ENCODE measurements around the gene DGUOK. TPM values are rescaled to one million over a fixed set of nuclear protein-coding genes. Genes with fewer than 3 reads are reported as not detected.

DGUOK gene
- total and polyA plus RNA-seq, 4 donors, result 19.6 to 49.7 (median 28.3) TPM

DNA sequence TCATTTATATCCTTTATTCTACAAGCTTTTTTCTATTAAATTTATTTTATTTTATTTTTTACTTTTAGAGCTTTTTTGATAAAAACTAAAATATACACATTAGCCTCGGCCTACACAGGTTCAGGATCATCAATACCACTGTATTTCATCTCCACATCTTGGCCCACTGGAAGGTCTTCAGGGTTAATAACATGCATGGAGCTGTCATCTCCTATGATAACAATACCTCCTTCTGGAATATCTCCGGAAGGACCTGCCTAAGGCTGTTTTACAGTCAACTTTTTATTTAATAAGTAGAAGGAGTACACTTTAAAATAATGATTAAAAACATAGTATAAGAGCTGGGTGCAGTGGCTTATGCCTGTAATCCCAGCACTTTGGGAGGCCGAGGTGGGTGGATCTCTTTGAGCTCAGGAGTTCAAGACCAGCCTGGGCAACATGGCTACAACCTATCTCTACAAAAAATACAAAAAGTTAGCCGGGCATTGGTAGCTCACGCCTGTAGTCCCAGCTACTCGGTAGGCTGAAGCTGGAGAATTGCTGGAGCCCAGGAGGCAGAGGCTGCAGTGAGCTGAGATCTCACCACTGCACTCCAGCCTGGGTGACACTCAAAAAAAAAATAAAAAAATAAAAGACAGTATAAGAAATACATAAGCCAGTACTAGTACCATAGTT lies 15.7 kb upstream of the DGUOK start:
- H3K27me3 ChIP-seq (ENCODE audit: control insufficient read depth in 4 of 4, insufficient read depth in 4 of 4, low read length in 3 of 4), result no peaks in the 10 kb centered on the region
- no peak overlapping the region for H3K9ac ChIP-seq (ENCODE audit: low read depth in 1 of 2, low read length in 2 of 2)
- no peaks in the 10 kb centered on the region for H3K36me3 ChIP-seq (ENCODE audit: control insufficient read depth in 4 of 4, insufficient read depth in 3 of 4, low read depth in 1 of 4, low read length in 3 of 4)
- TF ChIP-seq, protein P1, sequence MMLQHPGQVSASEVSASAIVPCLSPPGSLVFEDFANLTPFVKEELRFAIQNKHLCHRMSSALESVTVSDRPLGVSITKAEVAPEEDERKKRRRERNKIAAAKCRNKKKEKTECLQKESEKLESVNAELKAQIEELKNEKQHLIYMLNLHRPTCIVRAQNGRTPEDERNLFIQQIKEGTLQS (IDR thresholded peaks at IDR 0.05), result no peak
- TF ChIP-seq SP1 (IDR thresholded peaks at IDR 0.05) (no peak), TAF1 (conservative IDR thresholded peaks at IDR 0.05) (no peak), FOXA1 (IDR thresholded peaks at IDR 0.05) (no peak), NR2F2 (IDR thresholded peaks at IDR 0.05) (no peak), YY1 (IDR thresholded peaks at IDR 0.05) (no peak), JUND (IDR thresholded peaks at IDR 0.05) (no peak), RXRA (IDR thresholded peaks at IDR 0.05) (no peak), EGR1 (IDR thresholded peaks at IDR 0.05; ENCODE audit: low read depth in 2 of 2) (no peak), GABPA (IDR thresholded peaks at IDR 0.05 in 1 of 2, conservative IDR thresholded peaks at IDR 0.05 in 1 of 2) (no peak), FOXA2 (IDR thresholded peaks at IDR 0.05) (no peak)
- 77% methylated on average over 6 of the region's 6 CpGs for WGBS
- DNase-seq (ENCODE audit: low spot score), result no peak
- no peaks in the 10 kb centered on the region for H3K9me3 ChIP-seq (ENCODE audit: control insufficient read depth in 4 of 4, low read length in 3 of 4)
- H3K4me3 ChIP-seq (ENCODE audit: low read depth in 1 of 3, low read length in 3 of 3), result no peak overlapping the region
- H3K27ac ChIP-seq (ENCODE audit: low read depth in 1 of 2, low read length in 2 of 2), result no peak overlapping the region
- H3K4me1 ChIP-seq (ENCODE audit: control insufficient read depth in 4 of 4, insufficient read depth in 4 of 4, low read length in 3 of 4), result no peaks in the 10 kb centered on the region

DNA sequence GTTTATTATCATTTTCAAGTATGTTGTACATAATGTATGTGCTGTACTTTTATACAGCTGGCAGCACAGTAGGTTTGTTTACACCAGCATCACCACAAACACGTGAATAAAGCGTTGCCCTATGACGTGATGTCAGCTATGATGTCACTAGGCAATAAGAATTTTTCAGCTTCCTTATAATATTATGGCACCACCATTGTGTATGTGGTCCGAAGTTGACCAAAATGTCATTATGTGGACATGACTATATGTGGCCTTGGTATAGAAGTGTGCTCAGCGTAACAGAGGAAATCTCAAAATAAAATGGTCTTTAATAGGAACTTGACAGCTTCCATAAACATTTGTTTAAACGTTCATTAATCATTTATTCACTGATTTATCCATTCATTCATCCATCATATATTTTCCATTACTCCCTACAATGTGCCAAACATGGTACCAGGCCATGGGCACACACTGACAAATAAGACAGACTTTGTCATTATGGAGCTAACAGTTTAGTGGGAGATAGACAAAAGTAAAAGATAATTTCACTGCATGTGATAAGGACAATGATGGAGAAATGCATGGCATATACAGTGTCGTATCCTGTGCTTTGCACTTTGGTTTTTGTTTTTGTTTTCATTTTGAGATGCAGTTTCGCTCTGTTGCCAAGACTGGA lies 15.0 kb upstream of the DGUOK start:
- no peaks in the 10 kb centered on the region for H3K9me3 ChIP-seq (ENCODE audit: control insufficient read depth in 4 of 4, low read length in 3 of 4)
- TF ChIP-seq, protein P2, sequence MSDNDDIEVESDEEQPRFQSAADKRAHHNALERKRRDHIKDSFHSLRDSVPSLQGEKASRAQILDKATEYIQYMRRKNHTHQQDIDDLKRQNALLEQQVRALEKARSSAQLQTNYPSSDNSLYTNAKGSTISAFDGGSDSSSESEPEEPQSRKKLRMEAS (IDR thresholded peaks at IDR 0.05), result no peak
- TF ChIP-seq EGR1 (IDR thresholded peaks at IDR 0.05; ENCODE audit: low read depth in 2 of 2) (no peak), TAF1 (conservative IDR thresholded peaks at IDR 0.05) (no peak), FOXA2 (IDR thresholded peaks at IDR 0.05) (no peak), YY1 (IDR thresholded peaks at IDR 0.05) (no peak), SP1 (IDR thresholded peaks at IDR 0.05) (no peak), RXRA (IDR thresholded peaks at IDR 0.05) (no peak), GABPA (IDR thresholded peaks at IDR 0.05 in 1 of 2, conservative IDR thresholded peaks at IDR 0.05 in 1 of 2) (no peak), NR2F2 (IDR thresholded peaks at IDR 0.05) (no peak), JUND (IDR thresholded peaks at IDR 0.05) (no peak), RAD21 (IDR thresholded peaks at IDR 0.05) (no peak), FOXA1 (IDR thresholded peaks at IDR 0.05) (no peak), HNF4G (IDR thresholded peaks at IDR 0.05) (no peak)
- TF ChIP-seq, protein P3, sequence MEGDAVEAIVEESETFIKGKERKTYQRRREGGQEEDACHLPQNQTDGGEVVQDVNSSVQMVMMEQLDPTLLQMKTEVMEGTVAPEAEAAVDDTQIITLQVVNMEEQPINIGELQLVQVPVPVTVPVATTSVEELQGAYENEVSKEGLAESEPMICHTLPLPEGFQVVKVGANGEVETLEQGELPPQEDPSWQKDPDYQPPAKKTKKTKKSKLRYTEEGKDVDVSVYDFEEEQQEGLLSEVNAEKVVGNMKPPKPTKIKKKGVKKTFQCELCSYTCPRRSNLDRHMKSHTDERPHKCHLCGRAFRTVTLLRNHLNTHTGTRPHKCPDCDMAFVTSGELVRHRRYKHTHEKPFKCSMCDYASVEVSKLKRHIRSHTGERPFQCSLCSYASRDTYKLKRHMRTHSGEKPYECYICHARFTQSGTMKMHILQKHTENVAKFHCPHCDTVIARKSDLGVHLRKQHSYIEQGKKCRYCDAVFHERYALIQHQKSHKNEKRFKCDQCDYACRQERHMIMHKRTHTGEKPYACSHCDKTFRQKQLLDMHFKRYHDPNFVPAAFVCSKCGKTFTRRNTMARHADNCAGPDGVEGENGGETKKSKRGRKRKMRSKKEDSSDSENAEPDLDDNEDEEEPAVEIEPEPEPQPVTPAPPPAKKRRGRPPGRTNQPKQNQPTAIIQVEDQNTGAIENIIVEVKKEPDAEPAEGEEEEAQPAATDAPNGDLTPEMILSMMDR (IDR thresholded peaks at IDR 0.05; ENCODE audit: low read depth, low read length, missing input control), result no peak
- TF ChIP-seq, protein P4, sequence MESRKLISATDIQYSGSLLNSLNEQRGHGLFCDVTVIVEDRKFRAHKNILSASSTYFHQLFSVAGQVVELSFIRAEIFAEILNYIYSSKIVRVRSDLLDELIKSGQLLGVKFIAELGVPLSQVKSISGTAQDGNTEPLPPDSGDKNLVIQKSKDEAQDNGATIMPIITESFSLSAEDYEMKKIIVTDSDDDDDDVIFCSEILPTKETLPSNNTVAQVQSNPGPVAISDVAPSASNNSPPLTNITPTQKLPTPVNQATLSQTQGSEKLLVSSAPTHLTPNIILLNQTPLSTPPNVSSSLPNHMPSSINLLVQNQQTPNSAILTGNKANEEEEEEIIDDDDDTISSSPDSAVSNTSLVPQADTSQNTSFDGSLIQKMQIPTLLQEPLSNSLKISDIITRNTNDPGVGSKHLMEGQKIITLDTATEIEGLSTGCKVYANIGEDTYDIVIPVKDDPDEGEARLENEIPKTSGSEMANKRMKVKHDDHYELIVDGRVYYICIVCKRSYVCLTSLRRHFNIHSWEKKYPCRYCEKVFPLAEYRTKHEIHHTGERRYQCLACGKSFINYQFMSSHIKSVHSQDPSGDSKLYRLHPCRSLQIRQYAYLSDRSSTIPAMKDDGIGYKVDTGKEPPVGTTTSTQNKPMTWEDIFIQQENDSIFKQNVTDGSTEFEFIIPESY (IDR thresholded peaks at IDR 0.05), result no peak
- no peak overlapping the region for H3K27ac ChIP-seq (ENCODE audit: low read depth in 1 of 2, low read length in 2 of 2)
- no peak overlapping the region for H3K4me3 ChIP-seq (ENCODE audit: low read depth in 1 of 3, low read length in 3 of 3)
- no peaks in the 10 kb centered on the region for H3K4me1 ChIP-seq (ENCODE audit: control insufficient read depth in 4 of 4, insufficient read depth in 4 of 4, low read length in 3 of 4)
- H3K27me3 ChIP-seq (ENCODE audit: control insufficient read depth in 4 of 4, insufficient read depth in 4 of 4, low read length in 3 of 4), result no peaks in the 10 kb centered on the region
- H3K9ac ChIP-seq (ENCODE audit: low read depth in 1 of 2, low read length in 2 of 2), result no peak overlapping the region
- no peak for DNase-seq (ENCODE audit: low spot score)
- 83% methylated on average over 8 of the region's 8 CpGs for WGBS
- H3K36me3 ChIP-seq (ENCODE audit: control insufficient read depth in 4 of 4, insufficient read depth in 3 of 4, low read depth in 1 of 4, low read length in 3 of 4), result no peaks in the 10 kb centered on the region

Data from liver (tissue), 9 donors.